Measurements from ENCODE around the gene SLIT3.
A peak's percentile ranks its signal among the peaks of the same experiment; 100 is the strongest.

Gene SLIT3

GRCh38 chr5:169150108-169150507 is 150.8 kb downstream of the SLIT3 start:
- ATAC-seq (ENCODE audit: insufficient read depth, low read depth) (no peak), DNase-seq (no peak)
- H3K4me3 ChIP-seq (ENCODE audit: low read depth in 1 of 2, low read length in 2 of 2): no peak overlapping the region
- H4K20me1 ChIP-seq (ENCODE audit: insufficient read depth, low read length): no peaks in the 10 kb centered on the region
- no peaks in the 10 kb centered on the region for H3K36me3 ChIP-seq (ENCODE audit: insufficient read depth, low read length)
- no peak overlapping the region for H3K4me2 ChIP-seq (ENCODE audit: insufficient read depth, low read length)
- H3K9me3 ChIP-seq (ENCODE audit: insufficient read depth, low read length, severe bottlenecking): no peaks in the 10 kb centered on the region
- TF ChIP-seq CTCF (IDR thresholded peaks at IDR 0.05; ENCODE audit: borderline replicate concordance, extremely low read depth, low read length, poor library complexity, severe bottlenecking) (no peak), EZH2 (IDR thresholded peaks at IDR 0.05; ENCODE audit: borderline replicate concordance, low read depth, low read length, severe bottlenecking) (no peak)
- H3K4me1 ChIP-seq (ENCODE audit: insufficient read depth, low read length): no peaks in the 10 kb centered on the region
- no peak overlapping the region for H3K27ac ChIP-seq (ENCODE audit: low read length)
- no peak overlapping the region for H3K9ac ChIP-seq (ENCODE audit: low read depth, low read length)
- H3K79me2 ChIP-seq (ENCODE audit: insufficient read depth, low read length): no peaks in the 10 kb centered on the region
- peaks cover 15% of the 10 kb centered on the region for H3K27me3 ChIP-seq (ENCODE audit: insufficient read depth, low read length, poor library complexity)
- no peak overlapping the region for H2AFZ ChIP-seq (ENCODE audit: low read depth, low read length)

DNA sequence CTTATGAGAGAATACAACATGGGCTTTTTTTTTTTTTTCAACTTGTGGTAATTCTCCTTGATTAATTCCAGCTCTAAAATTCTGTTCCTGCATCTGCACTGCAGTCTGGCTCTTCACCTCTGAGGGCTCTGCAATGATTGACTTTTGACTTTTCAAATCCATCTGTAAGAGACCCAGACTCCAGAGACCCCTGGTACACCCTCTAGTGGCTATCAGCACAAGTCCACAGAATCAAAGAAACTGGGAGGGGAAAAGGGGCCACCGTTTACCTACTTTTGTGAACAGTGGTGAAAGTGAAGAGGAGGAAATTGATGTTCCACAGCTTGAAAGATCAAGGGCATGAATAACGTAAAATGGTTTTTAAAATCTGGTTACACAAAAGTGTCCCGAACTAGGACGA is 151.6 kb downstream of the SLIT3 start:
- no peak overlapping the region for H3K4me3 ChIP-seq (ENCODE audit: low read depth in 1 of 2, low read length in 2 of 2)
- H3K27ac ChIP-seq (ENCODE audit: low read length): no peak overlapping the region
- H3K9ac ChIP-seq (ENCODE audit: low read depth, low read length): no peak overlapping the region
- H3K79me2 ChIP-seq (ENCODE audit: insufficient read depth, low read length): no peaks in the 10 kb centered on the region
- no peaks in the 10 kb centered on the region for H3K4me1 ChIP-seq (ENCODE audit: insufficient read depth, low read length)
- no peaks in the 10 kb centered on the region for H3K36me3 ChIP-seq (ENCODE audit: insufficient read depth, low read length)
- no peaks in the 10 kb centered on the region for H4K20me1 ChIP-seq (ENCODE audit: insufficient read depth, low read length)
- ATAC-seq (ENCODE audit: insufficient read depth, low read depth) (no peak), DNase-seq (no peak)
- peak; percentile 35 for TF ChIP-seq CTCF (IDR thresholded peaks at IDR 0.05; ENCODE audit: borderline replicate concordance, extremely low read depth, low read length, poor library complexity, severe bottlenecking)
- no peak for TF ChIP-seq EZH2 (IDR thresholded peaks at IDR 0.05; ENCODE audit: borderline replicate concordance, low read depth, low read length, severe bottlenecking)
- no peak overlapping the region for H3K4me2 ChIP-seq (ENCODE audit: insufficient read depth, low read length)
- no peaks in the 10 kb centered on the region for H3K9me3 ChIP-seq (ENCODE audit: insufficient read depth, low read length, severe bottlenecking)
- H2AFZ ChIP-seq (ENCODE audit: low read depth, low read length): no peak overlapping the region
- peaks cover 15% of the 10 kb centered on the region for H3K27me3 ChIP-seq (ENCODE audit: insufficient read depth, low read length, poor library complexity)

GRCh38 chr5:169148138-169148740 is 152.7 kb downstream of the SLIT3 start:
- Histone ChIP-seq H3K27me3 (ENCODE audit: insufficient read depth, low read length, poor library complexity) (peaks cover 18% of the 10 kb centered on the region), H3K36me3 (ENCODE audit: insufficient read depth, low read length) (no peaks in the 10 kb centered on the region), H4K20me1 (ENCODE audit: insufficient read depth, low read length) (no peaks in the 10 kb centered on the region), H3K9me3 (ENCODE audit: insufficient read depth, low read length, severe bottlenecking) (no peaks in the 10 kb centered on the region), H2AFZ (ENCODE audit: low read depth, low read length) (no peak overlapping the region), H3K4me3 (ENCODE audit: low read depth in 1 of 2, low read length in 2 of 2) (no peak overlapping the region), H3K4me2 (ENCODE audit: insufficient read depth, low read length) (no peak overlapping the region), H3K9ac (ENCODE audit: low read depth, low read length) (no peak overlapping the region), H3K79me2 (ENCODE audit: insufficient read depth, low read length) (no peaks in the 10 kb centered on the region), H3K4me1 (ENCODE audit: insufficient read depth, low read length) (no peaks in the 10 kb centered on the region), H3K27ac (ENCODE audit: low read length) (no peak overlapping the region)
- TF ChIP-seq EZH2 (IDR thresholded peaks at IDR 0.05; ENCODE audit: borderline replicate concordance, low read depth, low read length, severe bottlenecking) (no peak), CTCF (IDR thresholded peaks at IDR 0.05; ENCODE audit: borderline replicate concordance, extremely low read depth, low read length, poor library complexity, severe bottlenecking) (no peak)
- ATAC-seq (ENCODE audit: insufficient read depth, low read depth) (no peak), DNase-seq (no peak)

Data from DND-41 (cell line).